ENCODE results near the gene EPPIN.

The EPPIN gene

DNA sequence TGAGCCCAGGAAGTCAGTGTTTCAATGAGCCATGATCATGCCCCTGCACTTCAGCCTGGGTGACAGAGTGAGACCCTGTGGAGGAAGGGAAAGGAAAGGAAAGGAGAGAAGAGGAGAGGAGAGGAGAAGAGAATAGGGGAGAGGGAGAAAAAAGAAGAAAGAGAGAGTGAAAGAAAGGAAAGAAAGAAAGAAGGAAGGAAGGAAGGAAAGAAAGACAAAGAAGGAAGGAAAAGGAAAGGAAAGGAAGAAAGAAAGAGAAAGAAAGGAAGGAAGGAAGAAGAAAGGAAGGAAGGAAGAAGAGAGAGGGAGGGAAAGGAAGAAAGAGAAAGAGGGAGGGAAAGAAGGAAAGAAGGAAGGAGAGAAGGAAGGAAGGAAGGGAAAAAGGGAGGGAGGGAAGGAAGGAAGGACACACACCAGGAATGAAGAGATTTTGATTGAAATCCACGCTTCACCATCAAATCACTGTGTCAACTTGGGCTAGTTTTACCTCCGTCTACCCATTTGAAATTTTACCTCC, 17.6 kb upstream of the EPPIN start:
- ChIA-PET CTCF (no interaction called here), POLR2A (no interaction called here)
- DNase-seq (ENCODE audit: extremely low spot score), result no peak
- TF ChIP-seq, protein P1, sequence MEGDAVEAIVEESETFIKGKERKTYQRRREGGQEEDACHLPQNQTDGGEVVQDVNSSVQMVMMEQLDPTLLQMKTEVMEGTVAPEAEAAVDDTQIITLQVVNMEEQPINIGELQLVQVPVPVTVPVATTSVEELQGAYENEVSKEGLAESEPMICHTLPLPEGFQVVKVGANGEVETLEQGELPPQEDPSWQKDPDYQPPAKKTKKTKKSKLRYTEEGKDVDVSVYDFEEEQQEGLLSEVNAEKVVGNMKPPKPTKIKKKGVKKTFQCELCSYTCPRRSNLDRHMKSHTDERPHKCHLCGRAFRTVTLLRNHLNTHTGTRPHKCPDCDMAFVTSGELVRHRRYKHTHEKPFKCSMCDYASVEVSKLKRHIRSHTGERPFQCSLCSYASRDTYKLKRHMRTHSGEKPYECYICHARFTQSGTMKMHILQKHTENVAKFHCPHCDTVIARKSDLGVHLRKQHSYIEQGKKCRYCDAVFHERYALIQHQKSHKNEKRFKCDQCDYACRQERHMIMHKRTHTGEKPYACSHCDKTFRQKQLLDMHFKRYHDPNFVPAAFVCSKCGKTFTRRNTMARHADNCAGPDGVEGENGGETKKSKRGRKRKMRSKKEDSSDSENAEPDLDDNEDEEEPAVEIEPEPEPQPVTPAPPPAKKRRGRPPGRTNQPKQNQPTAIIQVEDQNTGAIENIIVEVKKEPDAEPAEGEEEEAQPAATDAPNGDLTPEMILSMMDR (IDR thresholded peaks at IDR 0.05; ENCODE audit: control extremely low read depth, extremely low read depth, low read depth, missing control alignments), result no peak

DNA sequence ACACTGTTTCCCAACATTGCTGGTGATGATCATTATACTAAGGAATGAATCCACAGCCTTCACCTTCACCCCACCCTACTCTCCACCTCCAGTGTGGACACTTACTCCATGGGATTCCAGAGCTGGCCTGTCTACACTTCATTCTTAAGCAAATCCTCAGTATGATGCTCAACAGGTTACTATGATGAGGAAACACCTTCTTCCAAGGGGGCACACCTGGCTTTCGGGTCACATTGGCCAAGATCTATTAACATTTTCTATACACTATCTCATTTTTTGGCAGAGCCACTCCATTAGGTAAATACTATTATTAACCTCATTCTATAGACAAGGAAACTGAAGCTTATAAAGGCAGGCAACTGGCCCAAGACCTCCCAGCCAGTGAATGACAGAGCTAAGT, 8.0 kb upstream of the EPPIN start:
- no peak for DNase-seq (ENCODE audit: extremely low spot score)
- CTCF ChIA-PET, result no interaction called here
- TF ChIP-seq, protein P1 (IDR thresholded peaks at IDR 0.05; ENCODE audit: control extremely low read depth, extremely low read depth, low read depth, missing control alignments), result no peak
- POLR2A ChIA-PET, result no interaction called here

DNA sequence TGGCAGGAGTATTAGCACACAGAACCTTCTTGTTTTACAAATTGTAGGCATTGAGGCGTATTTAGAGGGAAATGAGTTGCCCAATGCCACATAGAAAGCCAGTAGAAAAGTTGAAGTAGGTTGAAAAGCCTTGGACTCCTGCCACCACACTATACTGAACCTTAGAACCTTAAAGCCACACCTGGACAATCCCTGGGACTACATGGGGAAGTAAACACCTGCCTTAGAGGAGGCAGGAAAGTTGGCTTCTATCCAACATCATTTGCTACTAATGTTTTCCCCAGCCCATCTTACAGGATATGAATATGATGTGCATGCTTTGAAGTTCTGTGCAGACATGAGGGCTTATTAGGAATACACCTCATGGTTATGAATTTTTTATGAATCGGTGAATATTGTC, 5.3 kb upstream of the EPPIN start:
- TF ChIP-seq, protein P1 (IDR thresholded peaks at IDR 0.05; ENCODE audit: control extremely low read depth, extremely low read depth, low read depth, missing control alignments), result no peak
- CTCF ChIA-PET, result no interaction called here
- POLR2A ChIA-PET, result no interaction called here
- DNase-seq (ENCODE audit: extremely low spot score), result no peak

DNA sequence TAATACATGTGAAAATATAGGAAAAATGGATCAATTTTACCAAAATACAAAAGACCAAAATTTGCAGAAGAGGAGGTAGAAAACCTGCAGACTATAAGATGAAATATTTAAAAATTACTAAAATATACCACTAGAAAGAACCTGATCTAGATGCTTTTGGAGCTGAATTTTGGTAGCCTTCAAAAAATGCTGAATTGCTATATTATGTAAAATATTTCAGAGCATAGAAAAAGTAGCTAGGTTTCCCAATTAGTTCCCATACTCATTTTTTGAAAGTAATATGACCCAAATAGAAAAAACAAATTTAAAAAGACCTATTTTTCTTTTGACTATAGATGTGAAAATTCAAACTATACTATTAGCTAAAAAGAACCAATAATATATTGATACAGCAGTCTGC, 3.6 kb upstream of the EPPIN start:
- TF ChIP-seq, protein P1 (IDR thresholded peaks at IDR 0.05; ENCODE audit: control extremely low read depth, extremely low read depth, low read depth, missing control alignments), result no peak
- POLR2A ChIA-PET, result no interaction called here
- DNase-seq (ENCODE audit: extremely low spot score), result no peak
- CTCF ChIA-PET, result no interaction called here

DNA sequence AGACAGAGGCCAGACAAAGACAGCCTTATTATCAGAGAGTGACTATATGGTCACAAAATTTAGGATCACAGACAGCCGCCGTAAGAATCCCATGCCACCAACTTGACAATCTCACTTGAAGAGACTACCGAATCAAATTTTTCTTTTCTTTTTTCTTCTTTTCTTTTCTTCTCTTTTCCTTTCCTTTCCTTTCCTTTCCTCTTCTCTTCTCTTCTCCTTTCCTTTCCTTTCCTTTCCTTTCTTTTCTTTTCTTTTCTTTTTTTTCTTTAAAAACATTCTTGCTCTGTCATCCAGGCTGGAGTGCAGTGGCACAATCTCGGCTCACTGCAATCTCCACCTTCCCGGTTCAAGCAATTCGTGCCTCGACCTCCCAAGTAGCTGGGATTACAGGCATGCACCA, 1.2 kb upstream of the EPPIN start:
- TF ChIP-seq, protein P1 (IDR thresholded peaks at IDR 0.05; ENCODE audit: control extremely low read depth, extremely low read depth, low read depth, missing control alignments), result no peak
- CTCF ChIA-PET, result no interaction called here
- POLR2A ChIA-PET, result no interaction called here
- no peak for DNase-seq (ENCODE audit: extremely low spot score)

DNA sequence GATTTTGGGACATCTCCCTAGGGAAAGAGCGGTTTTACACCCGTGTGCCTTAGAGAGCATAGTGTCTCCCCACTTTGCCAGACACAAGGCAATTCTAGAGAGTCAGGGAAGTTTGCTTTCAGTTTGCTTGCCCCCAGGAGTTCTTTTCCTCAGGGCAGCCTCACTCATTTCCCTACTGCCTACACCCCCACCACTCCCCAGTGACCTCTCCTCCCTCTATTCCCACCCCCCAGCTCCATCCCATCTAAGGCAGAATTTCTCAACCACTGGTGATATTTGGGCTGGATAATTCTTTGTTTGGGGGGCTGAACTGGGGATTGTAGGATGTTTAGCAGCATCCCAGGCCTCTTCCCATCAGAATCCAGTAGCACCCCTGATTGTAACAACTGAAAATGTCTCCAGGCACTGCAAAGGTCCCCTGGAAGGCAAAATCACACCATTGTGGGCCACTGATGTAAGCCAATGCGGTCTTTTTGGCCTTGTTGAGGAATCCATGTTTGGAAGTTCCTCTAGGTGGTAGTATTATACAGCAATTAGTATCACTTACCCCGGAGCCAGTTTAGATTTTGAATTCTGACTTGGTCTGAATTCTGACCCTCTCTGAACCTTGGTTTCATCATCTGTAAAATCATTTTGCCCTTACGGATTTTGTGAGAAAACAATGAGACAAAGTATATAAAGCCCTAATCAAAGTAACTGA, 1.3 kb downstream of the EPPIN start:
- no peak for DNase-seq (ENCODE audit: extremely low spot score)
- TF ChIP-seq, protein P1 (IDR thresholded peaks at IDR 0.05; ENCODE audit: control extremely low read depth, extremely low read depth, low read depth, missing control alignments), result peak; percentile 6
- POLR2A ChIA-PET, result no interaction called here
- CTCF ChIA-PET, result interaction anchor here (0.8 to 0.9 kb wide), 2 partner anchors 11 to 225 kb away, joined by 3 to 4 read pairs; no protein-coding TSS in a partner anchor

Data from GM10248 (cell line).